Panc1 (cell line): ENCODE data around the gene FBP1. TPM values are rescaled to one million over a fixed set of nuclear protein-coding genes. Genes with fewer than 3 reads are reported as not detected.

ENCODE experiments used
- ATAC-seq: fragments of 200-7000 bp; cut with Tn5 transposase; 2 replicates; pipeline ENCODE4 v1.9.1; 2020; ENCODE audit warnings: mild to moderate bottlenecking, moderate library complexity
- BruUV-seq: library from RNA; stranded (reverse); fragments of 400-500 nt; replicated peaks from 2 replicates; lab custom pipeline; 2021; lab: Mats Ljungman, UMichigan
- CTCF ChIA-PET: fragments of 300-600 bp; sonication (Branson Sonifier 250); formaldehyde crosslinking; loops from one replicate; lab custom pipeline; 2022; ENCODE audit warnings: antibody characterized with exemption; lab: Charles Lee
- POLR2A ChIA-PET: fragments of 300-600 bp; sonication (Branson Sonifier 250); formaldehyde crosslinking; loops from one replicate; lab custom pipeline; 2022; ENCODE audit warnings: antibody characterized with exemption; lab: Charles Lee
- DNase-seq: peaks from one replicate; pipeline ENCODE4 v3.0.0-alpha.2; 2010; ENCODE audit warnings: low read depth, low spot score
- H3K27ac ChIP-seq: 2 replicates; pipeline ENCODE4 v1.5.1; 2011; ENCODE audit warnings: mild to moderate bottlenecking, low read length, inconsistent platforms
- H3K27me3 ChIP-seq: fragments of 200-500 bp; sonication (Bioruptor generic); 2 replicates; pipeline ENCODE4 v1.6.0; 2014; ENCODE audit warnings: low read length, inconsistent platforms; ENCODE audit not compliant: control insufficient read depth, insufficient read depth
- H3K36me3 ChIP-seq: fragments of 200-500 bp; sonication (Bioruptor generic); 2 replicates; pipeline ENCODE4 v1.5.1; 2014; ENCODE audit warnings: inconsistent platforms, mild to moderate bottlenecking, low read length, moderate library complexity; ENCODE audit not compliant: control insufficient read depth, insufficient read depth
- H3K4me1 ChIP-seq: 2 replicates; pipeline ENCODE4 v1.5.1; 2011; ENCODE audit warnings: inconsistent platforms, mild to moderate bottlenecking, low read length, moderate library complexity; ENCODE audit not compliant: control insufficient read depth, insufficient read depth
- H3K4me3 ChIP-seq, 2 experiments: 2 replicates each; pipeline ENCODE4 v1.5.1; 2011 to 2012; ENCODE audit warnings: low read depth in 2 of 2, low read length in 2 of 2, mild to moderate bottlenecking in 2 of 2, inconsistent platforms in 1 of 2, moderate library complexity in 1 of 2
- H3K9me3 ChIP-seq: fragments of 200-500 bp; sonication (Bioruptor generic); 2 replicates; pipeline ENCODE4 v1.5.1; 2014; ENCODE audit warnings: low read depth, mild to moderate bottlenecking, inconsistent platforms, low read length, moderate library complexity; ENCODE audit not compliant: control insufficient read depth, insufficient read depth
- CTCF ChIP-seq: fragments of 450-650 bp; IDR thresholded peaks from 2 replicates; pipeline ENCODE4 v1.5.1; 2017; ENCODE audit warnings: mild to moderate bottlenecking
- POLR2AphosphoS5 ChIP-seq: IDR thresholded peaks from 2 replicates; pipeline ENCODE4 v1.6.1; 2012; ENCODE audit warnings: mild to moderate bottlenecking, low read depth, low read length, moderate library complexity
- REST ChIP-seq, 2 experiments: IDR thresholded peaks; 2 replicates each; pipeline ENCODE4 v1.6.1; 2011 to 2012; ENCODE audit warnings: low read depth in 2 of 2, control low read depth in 1 of 2, low read length in 1 of 2, mild to moderate bottlenecking in 1 of 2, moderate library complexity in 1 of 2; ENCODE audit not compliant: insufficient read depth in 1 of 2
- SIN3A ChIP-seq: IDR thresholded peaks from 2 replicates; pipeline ENCODE4 v1.6.1; 2012; ENCODE audit warnings: low read depth, mild to moderate bottlenecking, low read length, moderate library complexity, borderline replicate concordance; ENCODE audit not compliant: insufficient read depth
- TCF7L2 ChIP-seq: IDR thresholded peaks from 2 replicates; pipeline ENCODE4 v1.6.1; 2011; ENCODE audit warnings: mild to moderate bottlenecking, low read depth, low read length, inconsistent platforms
- in situ Hi-C: cut with HindIII; loops from 2 replicates; pipeline ENCODE4 v1.10.0; 2016; ENCODE audit warnings: low sequenced_read_pairs, low pct_unique_long_range_greater_than_20kb
- intact Hi-C: fragments of 100-400 bp; cut with micrococcal nuclease; formaldehyde crosslinking; loops from one replicate; pipeline ENCODE4 v1.10.0; 2022; ENCODE audit not compliant: unreplicated experiment
- total RNA-seq: library from RNA; stranded (reverse); gene quantifications from one replicate; pipeline ENCODE4 v1.2.1, GENCODE V29; 2021; ENCODE audit not compliant: unreplicated experiment

Gene FBP1
- total RNA-seq, 1 experiment from 2014 or later: 0.36 TPM

GRCh38 chr9:94627287-94627686 is 12.0 kb downstream of the FBP1 start:
- TF ChIP-seq CTCF: no peak
- H3K27ac ChIP-seq: no peak overlapping the region
- ATAC-seq (no peak), DNase-seq (no peak)
- BruUV-seq: no TSS peak
- no peaks in the 10 kb centered on the region for H3K27me3 ChIP-seq
- H3K4me3 ChIP-seq: no peak overlapping the region
- no peaks in the 10 kb centered on the region for H3K36me3 ChIP-seq
- no peaks in the 10 kb centered on the region for H3K4me1 ChIP-seq
- intact Hi-C loops: no loop called here
- in situ Hi-C loops: no loop called here
- H3K9me3 ChIP-seq: no peaks in the 10 kb centered on the region
- ChIA-PET POLR2A (no interaction called here), CTCF (no interaction called here)

GRCh38 chr9:94625835-94626234 is 13.5 kb downstream of the FBP1 start:
- no peaks in the 10 kb centered on the region for H3K9me3 ChIP-seq
- BruUV-seq: no TSS peak
- CTCF ChIA-PET: interaction anchor here (0.5 to 0.6 kb wide), 2 partner anchors 44 to 87 kb away, joined by 5 to 11 read pairs; no protein-coding TSS in a partner anchor
- TF ChIP-seq SIN3A (no peak), TCF7L2 (no peak), POLR2AphosphoS5 (no peak), REST (IDR thresholded peaks at IDR 0.05; ENCODE audit: insufficient read depth in 1 of 2, low read depth in 2 of 2, low read length in 1 of 2) (no peak), CTCF (no peak)
- no peaks in the 10 kb centered on the region for H3K27me3 ChIP-seq
- no peak for ATAC-seq
- H3K27ac ChIP-seq: no peak overlapping the region
- no peak for DNase-seq
- POLR2A ChIA-PET: no interaction called here
- H3K36me3 ChIP-seq: no peaks in the 10 kb centered on the region
- no peak overlapping the region for H3K4me3 ChIP-seq
- in situ Hi-C loops (no loop called here), intact Hi-C loops (no loop called here)
- H3K4me1 ChIP-seq: no peaks in the 10 kb centered on the region

GRCh38 chr9:94624629-94625028 is 14.7 kb downstream of the FBP1 start:
- Histone ChIP-seq H3K36me3 (no peaks in the 10 kb centered on the region), H3K27me3 (no peaks in the 10 kb centered on the region), H3K9me3 (no peaks in the 10 kb centered on the region), H3K4me3 (no peak overlapping the region), H3K27ac (no peak overlapping the region), H3K4me1 (no peaks in the 10 kb centered on the region)
- no TSS peak for BruUV-seq
- intact Hi-C loops: no loop called here
- POLR2A ChIA-PET: no interaction called here
- ATAC-seq (no peak), DNase-seq (no peak)
- in situ Hi-C loops: no loop called here
- CTCF ChIA-PET: no interaction called here
- no peak for TF ChIP-seq CTCF
- TF ChIP-seq POLR2AphosphoS5: no peak
- no peak for TF ChIP-seq TCF7L2
- no peak for TF ChIP-seq REST (IDR thresholded peaks at IDR 0.05; ENCODE audit: insufficient read depth in 1 of 2, low read depth in 2 of 2, low read length in 1 of 2)
- TF ChIP-seq SIN3A: no peak
